IPS-15b (cell line): Measurements from ENCODE around the gene PRR4.

Source experiments
- H3K27me3 ChIP-seq: one replicate; pipeline ENCODE4 v1.6.1; 2013; ENCODE audit warnings: low read length; ENCODE audit not compliant: control insufficient read depth, insufficient read depth
- H3K36me3 ChIP-seq: one replicate; pipeline ENCODE4 v1.6.1; 2013; ENCODE audit warnings: low read length; ENCODE audit not compliant: control insufficient read depth, insufficient read depth
- H3K4me1 ChIP-seq: one replicate; pipeline ENCODE4 v1.6.1; 2013; ENCODE audit warnings: mild to moderate bottlenecking, low read length; ENCODE audit not compliant: control insufficient read depth, insufficient read depth
- H3K4me3 ChIP-seq: one replicate; pipeline ENCODE4 v1.5.1; 2013; ENCODE audit warnings: low read depth, low read length
- H3K9ac ChIP-seq: one replicate; pipeline ENCODE4 v1.6.1; 2013; ENCODE audit warnings: low read depth, mild to moderate bottlenecking, low read length
- H3K9me3 ChIP-seq: one replicate; pipeline ENCODE4 v1.6.1; 2013; ENCODE audit warnings: mild to moderate bottlenecking, low read length; ENCODE audit not compliant: control insufficient read depth, insufficient read depth

Gene PRR4

GRCh38 chr12:10847744-10848143 is 1.5 kb downstream of the PRR4 start:
- H3K9ac ChIP-seq, result no peak overlapping the region
- no peaks in the 10 kb centered on the region for H3K4me1 ChIP-seq
- H3K36me3 ChIP-seq, result no peaks in the 10 kb centered on the region
- no peaks in the 10 kb centered on the region for H3K27me3 ChIP-seq
- H3K4me3 ChIP-seq, result no peak overlapping the region
- H3K9me3 ChIP-seq, result no peaks in the 10 kb centered on the region

- no peak overlapping the region for H3K4me3 ChIP-seq
- no peaks in the 10 kb centered on the region for H3K4me1 ChIP-seq
- H3K36me3 ChIP-seq, result no peaks in the 10 kb centered on the region
- no peak overlapping the region for H3K9ac ChIP-seq
- H3K9me3 ChIP-seq, result no peaks in the 10 kb centered on the region
- no peaks in the 10 kb centered on the region for H3K27me3 ChIP-seq
Observed at GRCh38 chr12:10842862-10843261, 6.4 kb downstream of the PRR4 start.

DNA sequence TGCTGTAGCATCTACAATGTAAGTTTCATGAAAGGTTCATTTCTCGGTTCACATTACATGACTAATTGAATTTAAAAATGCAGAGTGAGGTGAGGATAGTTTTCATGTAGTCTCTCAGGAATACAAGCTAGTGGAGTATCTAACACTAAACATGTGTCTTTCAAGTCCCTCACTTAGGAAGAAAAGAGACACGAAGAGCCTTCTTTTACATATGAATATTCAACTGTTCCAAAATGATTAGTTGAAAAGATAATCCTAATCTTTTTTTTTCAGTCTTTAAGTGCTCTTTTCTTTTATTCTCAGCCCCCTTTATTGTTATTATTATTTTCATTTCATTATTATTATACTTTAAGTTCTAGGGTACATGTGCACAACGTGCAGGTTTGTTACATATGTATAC is 10.8 kb downstream of the PRR4 start:
- no peaks in the 10 kb centered on the region for H3K4me1 ChIP-seq
- no peak overlapping the region for H3K9ac ChIP-seq
- no peaks in the 10 kb centered on the region for H3K36me3 ChIP-seq
- no peak overlapping the region for H3K4me3 ChIP-seq
- no peaks in the 10 kb centered on the region for H3K9me3 ChIP-seq
- H3K27me3 ChIP-seq, result no peaks in the 10 kb centered on the region

DNA sequence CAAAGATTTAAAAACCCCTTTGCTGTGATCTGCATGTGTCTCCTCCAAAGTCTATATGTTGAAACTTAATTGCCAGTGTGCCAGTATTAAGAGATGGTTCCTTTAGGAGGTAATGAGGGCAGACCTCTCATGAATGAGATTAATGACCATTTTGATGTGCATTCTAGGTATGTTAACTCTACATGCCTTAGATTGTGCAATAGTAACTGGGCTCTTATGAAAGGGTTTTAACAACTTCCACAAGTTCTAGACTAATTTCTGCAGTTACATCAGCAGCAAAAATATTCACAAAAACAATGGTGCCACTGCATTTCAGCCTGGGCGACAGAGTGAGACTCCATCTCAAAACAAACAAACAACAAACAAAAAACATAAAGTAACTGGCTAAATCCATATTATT is 19.3 kb downstream of the PRR4 start:
- Histone ChIP-seq H3K4me1 (no peaks in the 10 kb centered on the region), H3K36me3 (no peaks in the 10 kb centered on the region), H3K9ac (no peak overlapping the region), H3K9me3 (no peaks in the 10 kb centered on the region), H3K27me3 (no peaks in the 10 kb centered on the region), H3K4me3 (no peak overlapping the region)

DNA sequence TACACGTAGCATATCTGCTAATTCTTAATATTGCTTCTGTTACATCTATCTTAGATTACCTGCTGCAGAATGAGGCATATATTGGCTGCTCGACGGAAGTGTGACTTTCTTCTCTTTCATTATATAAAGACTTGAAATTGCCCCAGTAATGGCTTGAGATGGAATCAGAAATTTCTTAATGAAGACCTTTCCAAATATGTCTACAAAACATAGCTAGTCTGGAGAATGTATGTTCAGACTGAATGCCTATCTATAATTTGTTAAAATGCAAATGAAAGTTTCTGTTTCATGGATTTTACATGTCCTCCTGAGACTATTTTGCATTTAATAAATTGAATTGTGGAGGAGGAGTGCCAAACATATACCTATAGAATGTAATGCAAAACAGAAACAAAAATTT is 23.0 kb downstream of the PRR4 start, which contains the start of gene TAS2R10:
Gene TAS2R10 (minus strand): TSS at position 101 of the 400 bp plus-strand sequence. CDS start 89 bp downstream, at position 12.
- H3K36me3 ChIP-seq, result no peaks in the 10 kb centered on the region
- no peaks in the 10 kb centered on the region for H3K9me3 ChIP-seq
- no peaks in the 10 kb centered on the region for H3K27me3 ChIP-seq
- H3K4me1 ChIP-seq, result no peaks in the 10 kb centered on the region
- no peak within 1 kb of the TSS for H3K4me3 ChIP-seq
- no peak within 1 kb of the TSS for H3K9ac ChIP-seq

- Histone ChIP-seq H3K36me3 (no peaks in the 10 kb centered on the region), H3K27me3 (no peaks in the 10 kb centered on the region), H3K4me3 (no peak overlapping the region), H3K4me1 (no peaks in the 10 kb centered on the region), H3K9ac (no peak overlapping the region), H3K9me3 (no peaks in the 10 kb centered on the region)
Observed at GRCh38 chr12:10824957-10825356, 24.3 kb downstream of the PRR4 start.

DNA sequence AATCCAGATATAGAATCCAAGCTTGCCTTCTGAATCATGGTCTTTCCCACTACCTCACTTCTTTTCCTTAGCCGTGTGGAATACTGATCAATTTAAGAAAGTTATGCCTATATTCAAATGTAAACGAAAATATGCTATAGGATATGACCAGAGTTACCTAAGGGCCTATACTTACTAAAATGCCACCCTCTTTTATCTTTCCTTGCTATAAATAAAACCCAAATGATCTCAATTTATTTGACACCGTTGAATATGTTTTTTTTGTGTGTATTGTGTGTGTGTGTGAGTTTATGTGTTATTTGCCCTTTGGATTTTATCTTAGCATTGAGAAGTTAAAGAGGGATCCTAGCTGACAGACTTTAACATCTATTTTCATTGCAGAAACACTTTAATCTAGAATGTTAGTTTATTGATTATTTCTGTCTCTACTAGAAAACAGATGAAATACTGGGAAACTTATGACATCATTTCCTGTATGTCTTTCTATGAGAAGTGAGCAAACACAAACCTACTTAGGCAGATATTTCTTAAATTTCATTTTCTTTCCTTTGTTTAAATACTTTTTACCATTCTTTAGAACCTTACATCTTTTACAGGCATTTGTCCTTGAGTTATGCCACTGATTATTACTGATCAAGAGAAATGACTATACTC is 37.3 kb downstream of the PRR4 start:
- Histone ChIP-seq H3K4me3 (no peak overlapping the region), H3K36me3 (no peaks in the 10 kb centered on the region), H3K27me3 (no peaks in the 10 kb centered on the region), H3K9me3 (no peaks in the 10 kb centered on the region), H3K4me1 (peaks cover 6% of the 10 kb centered on the region), H3K9ac (no peak overlapping the region)

- H3K9me3 ChIP-seq, result no peaks in the 10 kb centered on the region
- H3K4me1 ChIP-seq, result peaks cover 6% of the 10 kb centered on the region
- no peaks in the 10 kb centered on the region for H3K27me3 ChIP-seq
- no peaks in the 10 kb centered on the region for H3K36me3 ChIP-seq
- H3K9ac ChIP-seq, result no peak within 1 kb of the TSS
- no peak within 1 kb of the TSS for H3K4me3 ChIP-seq
Observed at GRCh38 chr12:10810068-10810467, 39.2 kb downstream of the PRR4 start, which contains the start of gene TAS2R9. TAS2R9 (minus strand) TSS chr12:10810168; CDS start chr12:10810075, 93 bp downstream.

GRCh38 chr12:10807186-10807585 is 42.1 kb downstream of the PRR4 start, which contains the start of gene TAS2R8:
TAS2R8 (minus strand) TSS chr12:10807286; CDS start chr12:10806980, 306 bp downstream.
- Histone ChIP-seq H3K36me3 (no peaks in the 10 kb centered on the region), H3K9ac (no peak within 1 kb of the TSS), H3K4me3 (no peak within 1 kb of the TSS), H3K9me3 (no peaks in the 10 kb centered on the region), H3K27me3 (no peaks in the 10 kb centered on the region), H3K4me1 (peaks cover 11% of the 10 kb centered on the region)

DNA sequence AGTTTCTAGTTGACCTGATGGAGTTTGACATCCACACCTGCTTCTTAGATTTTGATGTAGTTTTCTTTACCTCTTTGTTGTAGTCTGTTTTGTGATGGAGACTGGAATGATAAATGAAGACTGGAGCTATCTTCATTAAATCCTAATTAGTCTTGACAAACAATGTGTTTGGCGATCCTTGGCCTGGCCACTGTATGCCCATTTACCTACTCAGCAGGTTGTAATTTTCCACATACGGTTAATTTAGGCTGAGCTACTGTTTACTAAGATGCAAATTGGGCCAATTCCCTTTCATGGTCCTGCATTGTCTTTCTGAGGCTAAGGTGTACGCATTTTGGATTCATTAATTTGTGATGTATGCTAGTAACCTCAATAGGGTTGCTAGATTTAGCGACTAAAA is 46.7 kb downstream of the PRR4 start, which contains the start of gene TAS2R7:
Gene TAS2R7 (minus strand): TSS at position 41 of the 400 bp plus-strand sequence. CDS start 57 bp downstream, outside the sequence.
- Histone ChIP-seq H3K4me1 (peaks cover 12% of the 10 kb centered on the region), H3K27me3 (no peaks in the 10 kb centered on the region), H3K4me3 (no peak within 1 kb of the TSS)

GRCh38 chr12:10801741-10802140 is 47.5 kb downstream of the PRR4 start:
- Histone ChIP-seq H3K9me3 (no peaks in the 10 kb centered on the region), H3K4me1 (peaks cover 12% of the 10 kb centered on the region), H3K36me3 (no peaks in the 10 kb centered on the region), H3K9ac (no peak overlapping the region), H3K4me3 (no peak overlapping the region), H3K27me3 (no peaks in the 10 kb centered on the region)

More for the DNA sequence above, 46.7 kb downstream of the PRR4 start, which contains the start of gene TAS2R7:
- Histone ChIP-seq H3K9ac (no peak within 1 kb of the TSS), H3K9me3 (no peaks in the 10 kb centered on the region), H3K36me3 (no peaks in the 10 kb centered on the region)
